ENCODE results near the gene HBD. TPM values are rescaled to one million over a fixed set of nuclear protein-coding genes. Genes with fewer than 3 reads are reported as not detected.

The HBD gene
- total RNA-seq, 1 donor = not detected

DNA sequence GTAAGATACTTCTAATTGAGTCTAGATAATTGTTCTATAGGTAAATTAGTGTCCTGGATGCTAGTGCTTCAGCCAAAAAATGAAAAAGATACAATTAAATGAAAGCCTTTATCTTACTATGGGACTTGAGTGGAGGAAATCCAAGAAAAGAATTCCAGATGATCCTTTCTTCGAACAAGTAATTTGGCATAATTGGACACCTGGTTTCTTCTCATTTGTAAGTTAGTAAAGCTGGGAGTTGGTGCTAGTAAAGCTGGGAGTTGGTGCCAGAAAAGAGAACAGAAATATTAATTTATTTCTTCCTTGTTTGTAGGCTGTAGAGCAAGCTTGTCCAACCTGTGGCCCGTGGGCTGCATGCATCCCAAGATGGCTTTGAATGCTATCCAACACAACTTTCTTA, 46.1 kb downstream of the HBD start:
- Histone ChIP-seq H3K4me2 (ENCODE audit: insufficient read depth, low read length) (no peak overlapping the region), H3K27me3 (ENCODE audit: insufficient read depth, low read length) (no peaks in the 10 kb centered on the region), H3K9me3 (ENCODE audit: low read depth, low read length) (no peaks in the 10 kb centered on the region)

More for the DNA sequence above, 46.1 kb downstream of the HBD start:
- TF ChIP-seq, protein P1, sequence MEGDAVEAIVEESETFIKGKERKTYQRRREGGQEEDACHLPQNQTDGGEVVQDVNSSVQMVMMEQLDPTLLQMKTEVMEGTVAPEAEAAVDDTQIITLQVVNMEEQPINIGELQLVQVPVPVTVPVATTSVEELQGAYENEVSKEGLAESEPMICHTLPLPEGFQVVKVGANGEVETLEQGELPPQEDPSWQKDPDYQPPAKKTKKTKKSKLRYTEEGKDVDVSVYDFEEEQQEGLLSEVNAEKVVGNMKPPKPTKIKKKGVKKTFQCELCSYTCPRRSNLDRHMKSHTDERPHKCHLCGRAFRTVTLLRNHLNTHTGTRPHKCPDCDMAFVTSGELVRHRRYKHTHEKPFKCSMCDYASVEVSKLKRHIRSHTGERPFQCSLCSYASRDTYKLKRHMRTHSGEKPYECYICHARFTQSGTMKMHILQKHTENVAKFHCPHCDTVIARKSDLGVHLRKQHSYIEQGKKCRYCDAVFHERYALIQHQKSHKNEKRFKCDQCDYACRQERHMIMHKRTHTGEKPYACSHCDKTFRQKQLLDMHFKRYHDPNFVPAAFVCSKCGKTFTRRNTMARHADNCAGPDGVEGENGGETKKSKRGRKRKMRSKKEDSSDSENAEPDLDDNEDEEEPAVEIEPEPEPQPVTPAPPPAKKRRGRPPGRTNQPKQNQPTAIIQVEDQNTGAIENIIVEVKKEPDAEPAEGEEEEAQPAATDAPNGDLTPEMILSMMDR (IDR thresholded peaks at IDR 0.05; ENCODE audit: extremely low read depth, low read depth, low read length) = no peak
- Histone ChIP-seq H3K79me2 (ENCODE audit: insufficient read depth, low read length) (no peaks in the 10 kb centered on the region), H3K4me3 (ENCODE audit: insufficient read depth, low read length) (no peak overlapping the region), H3K4me1 (ENCODE audit: insufficient read depth, low read length) (no peaks in the 10 kb centered on the region), H3K27ac (ENCODE audit: low read depth, low read length) (no peak overlapping the region), H2AFZ (ENCODE audit: low read length) (no peak overlapping the region), H4K20me1 (ENCODE audit: insufficient read depth, low read length) (no peaks in the 10 kb centered on the region), H3K36me3 (ENCODE audit: insufficient read depth, low read length) (no peaks in the 10 kb centered on the region)
- DNase-seq (ENCODE audit: insufficient read length, low spot score, missing footprints) = no peak

Other genes starting within 250 kb of the HBD start
- gene OR51L1, start 239.6 kb downstream of the HBD start, total RNA-seq = not detected in 2 replicates
- not detected in 2 replicates for gene OR52J3, start 188.0 kb downstream of the HBD start, total RNA-seq
- not detected in 2 replicates for gene OR52E2, start 174.9 kb downstream of the HBD start, total RNA-seq
- not detected in 2 replicates for gene OR52E1, start 164.9 kb downstream of the HBD start, total RNA-seq
- not detected in 2 replicates for gene OR52A5, start 96.1 kb downstream of the HBD start, total RNA-seq
- gene OR52A1, start 79.7 kb downstream of the HBD start, total RNA-seq = not detected in 2 replicates
- not detected in 2 replicates for gene OR51V1, start 33.8 kb downstream of the HBD start, total RNA-seq
- gene HBB, start 7.4 kb downstream of the HBD start, total RNA-seq = not detected in 2 replicates
- gene HBG1, start 15.4 kb upstream of the HBD start, total RNA-seq = not detected in 2 replicates
- gene HBG2, start 20.3 kb upstream of the HBD start, total RNA-seq = not detected in 2 replicates
- not detected in 2 replicates for gene HBE1, start 35.5 kb upstream of the HBD start, total RNA-seq
- not detected in 2 replicates for gene OR51B4, start 67.5 kb upstream of the HBD start, total RNA-seq
- gene OR51B2, start 89.8 kb upstream of the HBD start, total RNA-seq = not detected in 2 replicates
- gene OR51B5, start 109.0 kb upstream of the HBD start, total RNA-seq = not detected in 2 replicates
- gene OR51B6, start 117.0 kb upstream of the HBD start, total RNA-seq = not detected in 2 replicates
- gene OR51M1, start 149.3 kb upstream of the HBD start, total RNA-seq = not detected in 2 replicates
- gene OR51Q1, start 187.6 kb upstream of the HBD start, total RNA-seq = not detected in 2 replicates
- gene OR51I1, start 207.0 kb upstream of the HBD start, total RNA-seq = under 0.01 TPM in 1 of 2 replicates, not detected in the other
- gene OR51I2, start 214.8 kb upstream of the HBD start, total RNA-seq = not detected in 2 replicates

Measured in osteoblast (primary cell).